Mesodermal cell (in vitro differentiated cells): ENCODE measurements around the gene MCF2L2. TPM values are rescaled to one million over a fixed set of nuclear protein-coding genes. Genes with fewer than 3 reads are reported as not detected.
"Not testable (repeated sequence)": the region's sequence is repeated elsewhere in the genome, so short reads cannot be mapped to it uniquely, and the experiment has no call there.

Source experiments
- H3K27ac ChIP-seq: 2 replicates; pipeline ENCODE4 v1.7.0; 2013; ENCODE audit warnings: mild to moderate bottlenecking, low read depth, low read length, moderate library complexity; ENCODE audit not compliant: severe bottlenecking
- H3K36me3 ChIP-seq: 2 replicates; pipeline ENCODE4 v1.7.1; 2013; ENCODE audit warnings: mild to moderate bottlenecking, low read length, moderate library complexity; ENCODE audit not compliant: control insufficient read depth, insufficient read depth
- H3K4me1 ChIP-seq: one replicate; pipeline ENCODE4 v1.7.1; 2013; ENCODE audit warnings: mild to moderate bottlenecking, low read length; ENCODE audit not compliant: insufficient read depth, control insufficient read depth, poor library complexity, severe bottlenecking
- H3K4me3 ChIP-seq: 2 replicates; pipeline ENCODE4 v1.7.0; 2013; ENCODE audit warnings: low read length, control low read depth, mild to moderate bottlenecking; ENCODE audit not compliant: insufficient read depth, poor library complexity, severe bottlenecking; ENCODE audit errors: extremely low read depth
- H3K9me3 ChIP-seq: 2 replicates; pipeline ENCODE4 v1.7.1; 2013; ENCODE audit warnings: mild to moderate bottlenecking, low read length, moderate library complexity; ENCODE audit not compliant: control insufficient read depth
- WGBS, 2 experiments: methylation state at CpG; one replicate each; pipeline ENCODE4 v1.1.5; 2013; ENCODE audit warnings: missing lambda C conversion rate in 2 of 2; ENCODE audit not compliant: insufficient coverage in 2 of 2; 5-methylcytosine and 5-hydroxymethylcytosine counted together
- polyA plus RNA-seq, 2 experiments: library from polyadenylated mRNA; stranded (reverse); fragments of 50-300 nt; gene quantifications; one replicate each; pipeline ENCODE4 v1.2.3, GENCODE V29; 2013

Gene MCF2L2, protein sequence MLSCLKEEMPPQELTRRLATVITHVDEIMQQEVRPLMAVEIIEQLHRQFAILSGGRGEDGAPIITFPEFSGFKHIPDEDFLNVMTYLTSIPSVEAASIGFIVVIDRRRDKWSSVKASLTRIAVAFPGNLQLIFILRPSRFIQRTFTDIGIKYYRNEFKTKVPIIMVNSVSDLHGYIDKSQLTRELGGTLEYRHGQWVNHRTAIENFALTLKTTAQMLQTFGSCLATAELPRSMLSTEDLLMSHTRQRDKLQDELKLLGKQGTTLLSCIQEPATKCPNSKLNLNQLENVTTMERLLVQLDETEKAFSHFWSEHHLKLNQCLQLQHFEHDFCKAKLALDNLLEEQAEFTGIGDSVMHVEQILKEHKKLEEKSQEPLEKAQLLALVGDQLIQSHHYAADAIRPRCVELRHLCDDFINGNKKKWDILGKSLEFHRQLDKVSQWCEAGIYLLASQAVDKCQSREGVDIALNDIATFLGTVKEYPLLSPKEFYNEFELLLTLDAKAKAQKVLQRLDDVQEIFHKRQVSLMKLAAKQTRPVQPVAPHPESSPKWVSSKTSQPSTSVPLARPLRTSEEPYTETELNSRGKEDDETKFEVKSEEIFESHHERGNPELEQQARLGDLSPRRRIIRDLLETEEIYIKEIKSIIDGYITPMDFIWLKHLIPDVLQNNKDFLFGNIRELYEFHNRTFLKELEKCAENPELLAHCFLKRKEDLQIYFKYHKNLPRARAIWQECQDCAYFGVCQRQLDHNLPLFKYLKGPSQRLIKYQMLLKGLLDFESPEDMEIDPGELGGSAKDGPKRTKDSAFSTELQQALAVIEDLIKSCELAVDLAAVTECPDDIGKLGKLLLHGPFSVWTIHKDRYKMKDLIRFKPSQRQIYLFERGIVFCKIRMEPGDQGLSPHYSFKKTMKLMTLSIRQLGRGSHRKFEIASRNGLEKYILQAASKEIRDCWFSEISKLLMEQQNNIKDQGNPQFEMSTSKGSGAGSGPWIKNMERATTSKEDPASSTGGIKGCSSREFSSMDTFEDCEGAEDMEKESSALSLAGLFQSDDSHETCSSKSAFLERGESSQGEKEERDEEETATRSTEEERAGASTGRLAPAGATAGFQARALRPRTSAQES
- polyA plus RNA-seq (2013, experiment 1 of 2), result 6.5 TPM
- 5.0 TPM for polyA plus RNA-seq (2013, experiment 2 of 2)

DNA sequence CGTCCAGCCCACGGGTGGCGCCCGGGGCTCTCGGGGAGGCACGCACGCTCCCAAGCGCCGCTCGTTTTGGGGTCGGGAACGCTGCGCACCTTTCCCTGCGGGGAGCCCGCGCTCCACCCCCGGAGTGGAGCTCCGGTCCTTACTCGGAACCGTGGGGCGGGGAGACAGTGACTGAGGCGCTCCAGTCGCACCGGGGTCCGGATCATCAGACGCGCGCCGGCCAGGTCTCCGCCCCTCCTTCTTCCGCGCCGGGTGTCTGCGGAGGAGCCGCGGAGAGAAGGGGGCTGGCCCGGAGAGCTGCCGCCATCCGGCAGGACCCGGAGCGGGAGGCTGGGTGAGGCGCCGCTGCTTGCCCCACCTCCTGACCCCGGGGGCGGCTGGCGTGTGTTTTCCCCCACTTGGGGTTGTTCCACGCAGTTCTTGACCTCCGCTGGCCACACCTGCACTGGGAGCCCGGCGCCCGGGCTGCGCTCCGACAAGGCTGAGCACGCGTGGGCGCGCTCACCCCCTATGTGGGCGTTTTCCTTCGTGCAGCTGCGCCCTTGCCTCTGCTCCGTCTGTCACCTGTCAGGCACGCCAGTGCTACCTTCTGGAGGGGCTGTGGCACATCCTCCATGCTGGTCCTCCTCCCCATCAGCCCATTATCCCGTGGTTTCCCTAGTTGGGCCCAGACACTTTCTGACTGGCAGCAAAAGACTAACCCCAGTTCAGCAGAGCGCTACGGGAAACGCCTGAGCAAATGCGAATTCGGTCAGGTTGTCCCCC is at the start of gene MCF2L2:
Gene MCF2L2, minus strand, starts transcription at position 173 of the 765 bp plus-strand sequence. CDS start 642 bp downstream, outside the sequence.
- no peak within 1 kb of the TSS for H3K27ac ChIP-seq
- 1 to 2% methylated on average over 67 to 68 of the region's 68 CpGs for WGBS, 2 experiments

DNA sequence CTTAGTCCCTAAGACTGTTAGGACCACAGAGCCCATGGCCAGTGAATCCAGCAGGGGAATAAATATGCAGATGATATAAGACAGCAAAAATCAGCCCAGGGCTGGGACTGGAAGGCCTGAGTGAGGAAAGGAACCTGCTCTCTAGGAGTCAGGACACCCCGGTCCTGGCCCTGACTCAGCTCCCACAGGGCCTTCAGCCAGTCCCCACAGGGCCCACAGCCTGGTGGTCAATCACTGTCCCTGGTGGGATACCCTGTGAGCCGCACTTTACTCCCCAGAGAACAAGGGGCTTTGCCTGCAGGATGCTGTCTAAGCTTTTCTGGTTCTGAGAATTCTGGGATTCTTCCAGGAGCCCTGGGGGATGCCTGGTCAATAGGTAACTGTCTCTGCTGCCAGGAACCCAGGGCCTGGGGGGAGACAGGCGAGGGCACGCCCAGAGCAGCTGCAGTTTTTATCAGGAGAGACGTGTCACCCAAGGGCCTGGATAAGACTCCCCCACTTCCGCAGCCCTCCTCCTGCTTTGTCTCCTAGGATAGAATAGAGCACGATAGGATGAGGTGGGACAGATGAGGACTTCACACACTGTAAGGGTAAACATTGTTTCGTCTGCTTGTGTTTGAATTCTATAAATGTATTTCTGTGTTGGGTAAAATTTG is 49.5 kb upstream of the MCF2L2 start:
- H3K9me3 ChIP-seq, result no peaks in the 10 kb centered on the region
- H3K36me3 ChIP-seq, result no peaks in the 10 kb centered on the region
- WGBS, 2 experiments, result 73 to 96% methylated on average over 3 to 7 of the region's 8 CpGs
- H3K4me1 ChIP-seq, result no peaks in the 10 kb centered on the region
- H3K27ac ChIP-seq, result no peak overlapping the region
- no peak overlapping the region for H3K4me3 ChIP-seq

More for the DNA sequence above, at the start of gene MCF2L2:
- H3K4me1 ChIP-seq, result no peaks in the 10 kb centered on the region
- H3K9me3 ChIP-seq, result no peaks in the 10 kb centered on the region
- H3K36me3 ChIP-seq, result no peaks in the 10 kb centered on the region
- peak within 1 kb of the TSS; percentile 82 for H3K4me3 ChIP-seq

DNA sequence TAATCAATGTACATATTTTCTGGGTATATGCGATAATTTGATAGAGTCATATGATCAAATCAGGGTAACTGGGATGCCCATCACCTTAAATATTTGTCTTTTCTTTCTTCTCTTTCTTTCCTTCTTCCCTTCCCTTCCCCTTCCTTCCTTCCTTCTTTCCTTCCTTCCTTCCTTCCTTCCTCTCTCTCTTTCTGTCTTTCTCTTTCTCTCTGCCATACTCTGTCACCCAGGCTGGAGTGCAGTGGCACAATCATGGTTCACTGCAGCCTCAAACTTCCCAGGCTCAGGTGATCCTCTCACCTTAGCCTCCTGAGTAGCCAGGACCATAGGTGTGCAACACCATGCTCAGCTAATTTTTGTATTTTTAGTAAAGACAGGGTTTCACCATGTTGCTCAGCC is 47.3 kb upstream of the MCF2L2 start:
- H3K9me3 ChIP-seq, H3K4me3 ChIP-seq, H3K36me3 ChIP-seq, H3K27ac ChIP-seq, H3K4me1 ChIP-seq: not testable (repeated sequence)
- no CpG with 5 or more reads among the region's 1 CpG for WGBS, 2 experiments

- Histone ChIP-seq H3K4me3 (no peak overlapping the region), H3K4me1 (no peaks in the 10 kb centered on the region), H3K36me3 (no peaks in the 10 kb centered on the region), H3K9me3 (no peaks in the 10 kb centered on the region), H3K27ac (no peak overlapping the region)
- 83 to 93% methylated on average over 3 of the region's 3 CpGs for WGBS, 2 experiments
Observed at GRCh38 chr3:183475016-183475763, 46.8 kb upstream of the MCF2L2 start.

DNA sequence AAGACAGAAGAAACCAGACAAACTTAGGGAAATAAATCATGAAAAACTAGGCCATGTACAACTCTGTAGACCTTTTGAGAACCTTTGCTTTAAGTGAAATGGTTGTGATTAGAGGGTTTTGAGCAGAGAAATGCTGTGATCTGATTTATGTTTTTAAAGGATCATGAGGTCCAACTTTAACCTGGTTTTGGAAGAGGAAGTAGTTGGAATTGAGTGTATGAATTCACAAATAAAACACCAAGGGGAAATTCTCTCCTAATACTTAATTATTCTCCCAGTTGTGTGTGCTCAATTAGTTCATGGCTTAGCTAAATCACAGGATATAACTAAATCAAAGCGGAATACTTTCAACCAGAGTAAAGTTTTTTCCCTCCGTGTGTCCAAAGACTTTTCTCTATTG is 45.5 kb upstream of the MCF2L2 start:
- no peak overlapping the region for H3K27ac ChIP-seq
- H3K4me3 ChIP-seq, result no peak overlapping the region
- H3K4me1 ChIP-seq, result no peaks in the 10 kb centered on the region
- H3K36me3 ChIP-seq, result no peaks in the 10 kb centered on the region
- no peaks in the 10 kb centered on the region for H3K9me3 ChIP-seq
- WGBS, 2 experiments, result 83 to 96% methylated on average over 2 of the region's 2 CpGs

DNA sequence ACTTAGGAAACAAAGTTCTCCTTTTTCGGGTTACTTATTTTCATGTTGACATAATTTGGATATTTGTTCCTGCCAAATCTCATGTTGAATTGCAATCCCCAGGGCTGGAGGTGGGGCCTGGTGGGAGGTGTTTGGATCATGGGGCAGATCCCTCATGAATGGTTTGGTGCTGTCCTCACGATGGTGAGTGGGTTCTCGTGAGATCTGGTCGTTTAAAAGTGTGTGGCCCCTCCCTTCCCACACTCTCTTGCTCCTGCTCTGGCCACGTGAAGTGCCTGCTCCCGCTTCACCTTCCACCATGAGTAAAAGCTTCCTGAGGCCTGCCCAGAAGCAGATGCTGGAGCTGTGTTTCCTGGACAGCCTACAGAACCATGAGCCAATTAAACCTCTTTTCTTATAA is 43.7 kb upstream of the MCF2L2 start:
- 83 to 87% methylated on average over 3 to 5 of the region's 6 CpGs for WGBS, 2 experiments
- Histone ChIP-seq H3K9me3 (no peaks in the 10 kb centered on the region), H3K4me1 (no peaks in the 10 kb centered on the region), H3K27ac (no peak overlapping the region), H3K36me3 (no peaks in the 10 kb centered on the region), H3K4me3 (no peak overlapping the region)

GRCh38 chr3:183468424-183468823 is 40.0 kb upstream of the MCF2L2 start:
- Histone ChIP-seq H3K9me3 (no peaks in the 10 kb centered on the region), H3K27ac (no peak overlapping the region), H3K4me3 (no peak overlapping the region), H3K4me1 (no peaks in the 10 kb centered on the region), H3K36me3 (no peaks in the 10 kb centered on the region)
- 82% methylated on average over 1 of the region's 1 CpG; no CpG with 5 or more reads in 1 of the 2 experiments for WGBS, 2 experiments

DNA sequence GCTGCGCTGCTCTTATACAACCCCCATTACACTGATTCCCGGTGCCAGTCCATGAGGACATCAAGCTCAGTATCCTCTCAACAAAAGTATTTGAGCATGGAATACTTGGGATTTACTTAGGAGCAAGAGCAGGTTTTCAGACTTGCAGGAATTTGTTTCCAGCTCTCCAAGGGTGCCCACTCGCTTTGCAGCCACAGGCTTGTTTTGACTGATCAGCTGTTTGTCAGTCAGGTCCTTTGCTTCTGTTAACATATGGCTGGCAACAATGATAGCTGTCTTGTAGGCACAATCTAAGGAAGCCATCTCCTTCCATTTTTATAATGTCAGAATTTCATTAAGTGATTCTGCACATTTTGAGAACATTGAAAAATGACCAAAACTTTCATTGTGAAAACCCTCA is 38.2 kb upstream of the MCF2L2 start:
- WGBS, 2 experiments, result 71 to 80% methylated on average over 1 of the region's 3 CpGs
- Histone ChIP-seq H3K4me3 (no peak overlapping the region), H3K36me3 (no peaks in the 10 kb centered on the region), H3K27ac (no peak overlapping the region), H3K4me1 (no peaks in the 10 kb centered on the region), H3K9me3 (no peaks in the 10 kb centered on the region)

DNA sequence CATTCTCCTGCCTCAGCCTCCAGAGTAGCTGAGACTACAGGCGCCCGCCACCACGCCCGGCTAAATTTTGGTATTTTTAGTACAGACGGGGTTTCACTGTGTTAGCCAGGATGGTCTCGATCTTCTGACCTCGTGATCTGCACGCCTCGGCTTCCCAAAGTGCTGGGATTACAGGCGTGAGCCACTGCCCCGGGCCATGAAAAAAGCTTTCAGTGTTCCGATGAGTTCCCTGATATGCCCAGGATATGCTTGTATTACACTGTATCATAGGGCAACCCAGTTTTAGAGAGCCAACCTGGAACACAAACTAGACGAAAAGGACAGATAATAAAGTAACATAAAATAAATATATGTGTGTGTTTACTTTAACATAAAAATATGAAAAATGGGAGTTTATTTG is 37.3 kb upstream of the MCF2L2 start:
- 91 to 93% methylated on average over 11 to 12 of the region's 13 CpGs for WGBS, 2 experiments
- H3K4me1 ChIP-seq, H3K36me3 ChIP-seq, H3K9me3 ChIP-seq, H3K4me3 ChIP-seq, H3K27ac ChIP-seq: not testable (repeated sequence)
